Measurements from ENCODE around the gene ATP10A. TPM values are rescaled to one million over a fixed set of nuclear protein-coding genes. Genes with fewer than 3 reads are reported as not detected.

Gene ATP10A
- total RNA-seq, 1 experiment from 2014 or later: not detected

- Histone ChIP-seq H3K27me3 (ENCODE audit: low read length) (no peaks in the 10 kb centered on the region), H3K9me2 (replicated peaks; ENCODE audit: insufficient read depth, low read length) (no peaks in the 10 kb centered on the region), H3K4me1 (ENCODE audit: low read length) (no peaks in the 10 kb centered on the region), H2AFZ (ENCODE audit: low read length) (no peak overlapping the region), H4K20me1 (ENCODE audit: insufficient read depth, low read depth, low read length) (no peaks in the 10 kb centered on the region), H3K27ac (ENCODE audit: low read length) (no peak overlapping the region), H3K4me2 (ENCODE audit: low read depth, low read length, poor library complexity, severe bottlenecking) (no peak overlapping the region), H3K79me2 (ENCODE audit: low read length) (no peaks in the 10 kb centered on the region), H3K36me3 (ENCODE audit: insufficient read depth, low read length) (no peaks in the 10 kb centered on the region; the same call in 1 of the 2 replicates), H3K9me3 (ENCODE audit: low read length) (no peaks in the 10 kb centered on the region; the same call in 1 of the 2 replicates), H3K9ac (ENCODE audit: low read length) (no peak overlapping the region), H3K4me3 (ENCODE audit: low read length) (no peak overlapping the region)
- no peak for DNase-seq
These were observed 198.4 kb downstream of the ATP10A start for GRCh38 chr15:25664761-25665160.

GRCh38 chr15:25663515-25663914 is 199.6 kb downstream of the ATP10A start:
- H2AFZ ChIP-seq (ENCODE audit: low read length): no peak overlapping the region
- no peaks in the 10 kb centered on the region; the same call in 1 of the 2 replicates for H3K9me3 ChIP-seq (ENCODE audit: low read length)
- no peaks in the 10 kb centered on the region; the same call in 1 of the 2 replicates for H3K36me3 ChIP-seq (ENCODE audit: insufficient read depth, low read length)
- no peaks in the 10 kb centered on the region for H3K9me2 ChIP-seq (replicated peaks; ENCODE audit: insufficient read depth, low read length)
- H4K20me1 ChIP-seq (ENCODE audit: insufficient read depth, low read depth, low read length): no peaks in the 10 kb centered on the region
- no peaks in the 10 kb centered on the region for H3K4me1 ChIP-seq (ENCODE audit: low read length)
- H3K27ac ChIP-seq (ENCODE audit: low read length): no peak overlapping the region
- DNase-seq: no peak
- H3K4me2 ChIP-seq (ENCODE audit: low read depth, low read length, poor library complexity, severe bottlenecking): no peak overlapping the region
- no peaks in the 10 kb centered on the region for H3K27me3 ChIP-seq (ENCODE audit: low read length)
- no peak overlapping the region for H3K4me3 ChIP-seq (ENCODE audit: low read length)
- H3K79me2 ChIP-seq (ENCODE audit: low read length): no peaks in the 10 kb centered on the region
- no peak overlapping the region for H3K9ac ChIP-seq (ENCODE audit: low read length)

GRCh38 chr15:25661898-25662297 is 201.2 kb downstream of the ATP10A start:
- Histone ChIP-seq H3K4me1 (ENCODE audit: low read length) (no peaks in the 10 kb centered on the region), H3K9me3 (ENCODE audit: low read length) (peaks cover 5% of the 10 kb centered on the region), H3K4me3 (ENCODE audit: low read length) (no peak overlapping the region), H4K20me1 (ENCODE audit: insufficient read depth, low read depth, low read length) (no peaks in the 10 kb centered on the region), H3K79me2 (ENCODE audit: low read length) (no peaks in the 10 kb centered on the region), H3K9ac (ENCODE audit: low read length) (no peak overlapping the region), H2AFZ (ENCODE audit: low read length) (no peak overlapping the region), H3K36me3 (ENCODE audit: insufficient read depth, low read length) (no peaks in the 10 kb centered on the region; the same call in 1 of the 2 replicates), H3K27ac (ENCODE audit: low read length) (no peak overlapping the region), H3K4me2 (ENCODE audit: low read depth, low read length, poor library complexity, severe bottlenecking) (no peak overlapping the region), H3K27me3 (ENCODE audit: low read length) (no peaks in the 10 kb centered on the region), H3K9me2 (replicated peaks; ENCODE audit: insufficient read depth, low read length) (no peaks in the 10 kb centered on the region)
- DNase-seq: no peak

DNA sequence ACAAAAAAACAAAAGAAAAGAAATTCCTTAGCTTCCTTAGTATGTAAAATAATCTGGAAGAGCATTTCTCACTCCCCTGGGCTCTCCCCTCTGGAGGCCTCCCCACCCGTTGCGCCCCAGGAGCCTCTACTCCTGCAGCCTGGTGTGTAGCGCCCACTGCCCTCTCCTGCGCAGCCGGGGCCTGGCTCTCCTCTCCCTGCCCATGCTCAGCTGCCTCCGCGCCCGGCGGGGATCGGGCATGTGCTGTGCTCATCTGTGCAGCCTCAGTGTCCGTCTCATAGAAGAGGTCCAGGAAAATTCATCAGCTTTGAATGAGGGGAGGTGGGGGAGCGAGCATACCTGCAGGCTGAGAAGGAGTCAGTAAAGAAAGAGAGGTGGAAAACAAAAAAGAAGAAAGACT is 203.9 kb downstream of the ATP10A start:
- DNase-seq: no peak
- H4K20me1 ChIP-seq (ENCODE audit: insufficient read depth, low read depth, low read length): no peaks in the 10 kb centered on the region

DNA sequence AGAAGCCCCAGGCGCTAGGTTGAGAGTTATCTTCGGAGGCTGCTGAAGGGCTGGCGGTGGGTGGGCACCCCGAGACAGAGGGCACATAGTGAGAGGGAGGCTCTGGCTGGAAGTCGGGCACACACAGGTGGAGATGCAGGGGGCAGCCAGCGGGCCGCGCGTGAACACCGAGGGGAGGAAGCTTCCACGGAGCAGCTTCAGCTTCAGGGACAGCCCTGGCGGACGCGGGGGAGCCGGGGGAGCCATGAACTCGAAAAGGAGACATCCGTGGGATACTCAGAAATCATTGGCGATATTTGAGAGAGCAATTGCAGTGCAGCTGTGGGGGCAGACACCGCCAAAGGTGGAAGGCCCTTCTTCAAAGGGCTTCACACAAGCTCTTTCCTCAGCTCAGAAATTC is 204.6 kb downstream of the ATP10A start:
- H2AFZ ChIP-seq (ENCODE audit: low read length): no peak overlapping the region
- no peaks in the 10 kb centered on the region; the same call in 1 of the 2 replicates for H3K36me3 ChIP-seq (ENCODE audit: insufficient read depth, low read length)
- H3K27ac ChIP-seq (ENCODE audit: low read length): no peak overlapping the region
- no peak overlapping the region for H3K9ac ChIP-seq (ENCODE audit: low read length)
- H3K9me2 ChIP-seq (replicated peaks; ENCODE audit: insufficient read depth, low read length): no peaks in the 10 kb centered on the region
- no peaks in the 10 kb centered on the region for H3K27me3 ChIP-seq (ENCODE audit: low read length)
- no peaks in the 10 kb centered on the region for H4K20me1 ChIP-seq (ENCODE audit: insufficient read depth, low read depth, low read length)
- no peak overlapping the region for H3K4me3 ChIP-seq (ENCODE audit: low read length)
- H3K9me3 ChIP-seq (ENCODE audit: low read length): peaks cover 7% of the 10 kb centered on the region
- H3K79me2 ChIP-seq (ENCODE audit: low read length): no peaks in the 10 kb centered on the region
- no peak for DNase-seq
- H3K4me1 ChIP-seq (ENCODE audit: low read length): no peaks in the 10 kb centered on the region
- H3K4me2 ChIP-seq (ENCODE audit: low read depth, low read length, poor library complexity, severe bottlenecking): no peak overlapping the region

More for the DNA sequence above, 203.9 kb downstream of the ATP10A start:
- peaks cover 7% of the 10 kb centered on the region for H3K9me3 ChIP-seq (ENCODE audit: low read length)
- H2AFZ ChIP-seq (ENCODE audit: low read length): no peak overlapping the region
- no peak overlapping the region for H3K9ac ChIP-seq (ENCODE audit: low read length)
- H3K4me1 ChIP-seq (ENCODE audit: low read length): no peaks in the 10 kb centered on the region
- no peaks in the 10 kb centered on the region for H3K9me2 ChIP-seq (replicated peaks; ENCODE audit: insufficient read depth, low read length)
- H3K4me2 ChIP-seq (ENCODE audit: low read depth, low read length, poor library complexity, severe bottlenecking): no peak overlapping the region
- H3K27me3 ChIP-seq (ENCODE audit: low read length): no peaks in the 10 kb centered on the region
- no peak overlapping the region for H3K4me3 ChIP-seq (ENCODE audit: low read length)
- no peak overlapping the region for H3K27ac ChIP-seq (ENCODE audit: low read length)
- H3K36me3 ChIP-seq (ENCODE audit: insufficient read depth, low read length): no peaks in the 10 kb centered on the region; the same call in 1 of the 2 replicates
- no peaks in the 10 kb centered on the region for H3K79me2 ChIP-seq (ENCODE audit: low read length)

- Histone ChIP-seq H3K4me1 (ENCODE audit: low read length) (no peaks in the 10 kb centered on the region), H3K27ac (ENCODE audit: low read length) (no peak overlapping the region), H3K4me2 (ENCODE audit: low read depth, low read length, poor library complexity, severe bottlenecking) (no peak overlapping the region), H3K36me3 (ENCODE audit: insufficient read depth, low read length) (no peaks in the 10 kb centered on the region; the same call in 1 of the 2 replicates), H3K4me3 (ENCODE audit: low read length) (no peak overlapping the region), H3K9ac (ENCODE audit: low read length) (no peak overlapping the region), H3K9me3 (ENCODE audit: low read length) (peaks cover 11% of the 10 kb centered on the region), H4K20me1 (ENCODE audit: insufficient read depth, low read depth, low read length) (no peaks in the 10 kb centered on the region), H3K9me2 (replicated peaks; ENCODE audit: insufficient read depth, low read length) (no peaks in the 10 kb centered on the region), H3K79me2 (ENCODE audit: low read length) (no peaks in the 10 kb centered on the region), H3K27me3 (ENCODE audit: low read length) (no peaks in the 10 kb centered on the region), H2AFZ (ENCODE audit: low read length) (no peak overlapping the region)
- DNase-seq: no peak
These were observed 207.7 kb downstream of the ATP10A start for GRCh38 chr15:25655207-25655948.

- Histone ChIP-seq H3K9me2 (replicated peaks; ENCODE audit: insufficient read depth, low read length) (no peaks in the 10 kb centered on the region), H3K79me2 (ENCODE audit: low read length) (no peaks in the 10 kb centered on the region), H3K4me3 (ENCODE audit: low read length) (no peak overlapping the region), H2AFZ (ENCODE audit: low read length) (no peak overlapping the region), H3K4me1 (ENCODE audit: low read length) (no peaks in the 10 kb centered on the region), H3K27ac (ENCODE audit: low read length) (no peak overlapping the region), H3K36me3 (ENCODE audit: insufficient read depth, low read length) (no peaks in the 10 kb centered on the region), H3K9ac (ENCODE audit: low read length) (no peak overlapping the region), H3K27me3 (ENCODE audit: low read length) (no peaks in the 10 kb centered on the region), H3K9me3 (ENCODE audit: low read length) (peaks cover 11% of the 10 kb centered on the region), H3K4me2 (ENCODE audit: low read depth, low read length, poor library complexity, severe bottlenecking) (no peak overlapping the region), H4K20me1 (ENCODE audit: insufficient read depth, low read depth, low read length) (no peaks in the 10 kb centered on the region)
- DNase-seq: no peak
These were observed 209.8 kb downstream of the ATP10A start for GRCh38 chr15:25653371-25653770.

GRCh38 chr15:25652704-25653103 is 210.4 kb downstream of the ATP10A start:
- Histone ChIP-seq H2AFZ (ENCODE audit: low read length) (no peak overlapping the region), H3K27ac (ENCODE audit: low read length) (no peak overlapping the region), H3K9me2 (replicated peaks; ENCODE audit: insufficient read depth, low read length) (no peaks in the 10 kb centered on the region), H3K36me3 (ENCODE audit: insufficient read depth, low read length) (no peaks in the 10 kb centered on the region), H3K4me3 (ENCODE audit: low read length) (no peak overlapping the region), H3K27me3 (ENCODE audit: low read length) (no peaks in the 10 kb centered on the region), H4K20me1 (ENCODE audit: insufficient read depth, low read depth, low read length) (no peaks in the 10 kb centered on the region), H3K9ac (ENCODE audit: low read length) (no peak overlapping the region), H3K4me1 (ENCODE audit: low read length) (no peaks in the 10 kb centered on the region), H3K79me2 (ENCODE audit: low read length) (no peaks in the 10 kb centered on the region), H3K9me3 (ENCODE audit: low read length) (peaks cover 11% of the 10 kb centered on the region), H3K4me2 (ENCODE audit: low read depth, low read length, poor library complexity, severe bottlenecking) (no peak overlapping the region)
- no peak for DNase-seq

Data from Karpas-422 (cell line).